Epithelial cell of esophagus (primary cell): ENCODE measurements around the gene PCBP2.

Source experiments
- DNase-seq: peaks from one replicate; pipeline ENCODE4 v3.0.0; 2010; ENCODE audit warnings: low read depth
- H3K4me3 ChIP-seq: 2 replicates; pipeline ENCODE4 v1.5.1; 2011; ENCODE audit warnings: mild to moderate bottlenecking, low read length, control low read depth
- CTCF ChIP-seq: IDR thresholded peaks from 2 replicates; pipeline ENCODE4 v1.5.1; 2011; ENCODE audit warnings: low read depth, mild to moderate bottlenecking, low read length, control low read depth, inconsistent platforms; ENCODE audit not compliant: insufficient read depth; ENCODE audit errors: missing control alignments

Gene PCBP2

GRCh38 chr12:53499266-53500141 lies 47.6 kb downstream of the PCBP2 start, which contains the start of gene MAP3K12:
Gene MAP3K12 (minus strand): TSS chr12:53499458. CDS start chr12:53487391, 12,067 bp downstream.
- TF ChIP-seq CTCF = no peak
- DNase-seq = peak; percentile 51
- H3K4me3 ChIP-seq = peak within 1 kb of the TSS; percentile 73

DNA sequence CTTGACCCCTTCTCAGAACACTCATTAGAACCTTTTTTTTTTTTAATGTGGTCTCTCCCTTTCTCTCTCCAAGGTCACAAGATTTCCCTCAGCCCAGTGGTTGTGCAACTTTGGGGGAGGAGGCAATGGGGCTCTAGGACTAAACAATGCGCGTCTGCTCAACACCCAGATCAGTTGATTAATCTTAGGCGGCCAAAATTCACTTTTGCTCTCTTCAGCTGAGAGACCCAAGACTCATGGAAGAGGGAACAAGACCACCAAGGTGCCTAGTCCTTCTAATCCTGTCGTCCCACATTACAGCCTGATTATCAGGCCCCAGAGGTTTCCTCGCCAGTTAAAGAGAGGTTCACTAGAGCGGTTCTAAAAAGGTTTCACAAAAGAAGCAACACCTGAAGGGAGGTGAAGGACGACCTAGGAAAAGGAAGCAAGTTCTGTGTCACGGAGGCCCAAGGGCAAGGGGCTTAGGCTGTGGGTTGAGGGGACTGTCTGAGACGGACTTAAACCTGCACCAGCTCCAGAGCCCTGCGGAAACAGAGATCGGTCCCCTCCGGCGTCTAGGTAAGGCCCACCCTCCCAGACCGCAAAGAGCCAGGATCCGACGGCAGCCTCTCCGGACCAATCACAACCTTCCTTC lies 48.4 kb downstream of the PCBP2 start:
- no peak for TF ChIP-seq CTCF
- peak overlapping the region; percentile 73 for H3K4me3 ChIP-seq
- DNase-seq = peak; percentile 61

DNA sequence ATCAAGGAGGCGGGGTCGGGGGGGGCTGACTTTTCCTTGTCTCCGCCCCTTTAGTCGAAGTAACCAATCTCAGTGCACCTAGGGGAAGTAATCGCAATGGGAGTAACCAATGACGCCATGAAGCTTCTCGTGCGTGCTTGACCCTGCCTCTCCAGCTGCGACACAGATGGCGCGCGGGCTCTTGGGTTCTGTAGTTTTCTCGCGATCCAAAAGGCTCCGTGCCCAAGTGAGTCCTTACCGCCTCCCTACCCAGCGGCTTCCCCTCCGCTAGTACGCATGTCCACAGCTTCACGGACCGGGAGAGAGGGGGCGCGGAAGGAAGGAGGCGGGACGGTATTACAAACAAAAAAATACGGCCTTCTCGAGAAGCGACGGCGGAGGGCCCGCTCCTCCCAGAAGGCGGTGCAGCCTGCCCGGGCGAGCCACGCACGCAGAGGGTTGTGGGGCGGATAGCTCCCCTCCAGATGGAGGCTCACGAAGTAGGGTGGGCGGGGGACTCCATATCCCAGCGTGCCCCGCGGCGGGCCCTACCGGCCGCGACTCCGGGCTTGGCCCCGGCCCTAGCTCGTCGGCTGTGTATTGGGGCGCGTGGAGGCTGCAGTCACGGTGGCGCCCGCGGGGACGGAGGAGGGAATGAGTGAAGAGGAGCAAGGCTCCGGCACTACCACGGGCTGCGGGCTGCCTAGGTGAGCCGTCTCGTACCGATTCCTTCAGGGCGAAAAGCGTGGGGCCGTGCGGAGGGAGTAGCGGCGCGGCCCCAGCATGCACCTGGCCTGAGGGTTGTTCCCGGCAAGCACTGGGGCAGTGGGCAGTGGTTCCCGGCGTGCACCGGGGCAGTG lies 49.1 kb downstream of the PCBP2 start, which contains the start of gene TARBP2:
TSS of gene TARBP2 (plus strand) at position 508 of the 839 bp plus-strand sequence. CDS start at position 634, 126 bp downstream.
- DNase-seq = peak; percentile 99
- H3K4me3 ChIP-seq = peak within 1 kb of the TSS; percentile 73
- no peak for TF ChIP-seq CTCF

DNA sequence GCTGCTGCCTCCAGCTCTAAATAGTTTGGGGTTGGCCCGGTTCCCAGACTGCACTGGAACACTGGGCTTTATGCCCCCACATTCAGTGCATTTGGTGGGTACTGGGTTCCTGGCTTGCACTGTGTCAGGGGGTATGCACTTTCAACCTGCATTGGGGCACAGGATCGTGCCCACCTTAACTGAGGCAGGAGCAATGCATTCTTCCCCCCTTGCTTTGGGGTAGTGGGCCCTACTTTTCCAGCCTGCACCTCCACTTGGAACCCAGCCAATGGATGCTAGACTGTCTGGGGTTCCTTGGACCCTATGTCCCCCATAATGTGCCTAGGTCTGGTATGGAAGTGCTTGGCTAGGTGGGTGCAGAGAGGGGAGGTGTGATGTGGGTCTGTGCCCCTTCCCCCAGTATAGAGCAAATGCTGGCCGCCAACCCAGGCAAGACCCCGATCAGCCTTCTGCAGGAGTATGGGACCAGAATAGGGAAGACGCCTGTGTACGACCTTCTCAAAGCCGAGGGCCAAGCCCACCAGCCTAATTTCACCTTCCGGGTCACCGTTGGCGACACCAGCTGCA lies 49.8 kb downstream of the PCBP2 start:
- DNase-seq = no peak
- no peak for TF ChIP-seq CTCF
- H3K4me3 ChIP-seq = peak overlapping the region; percentile 73

DNA sequence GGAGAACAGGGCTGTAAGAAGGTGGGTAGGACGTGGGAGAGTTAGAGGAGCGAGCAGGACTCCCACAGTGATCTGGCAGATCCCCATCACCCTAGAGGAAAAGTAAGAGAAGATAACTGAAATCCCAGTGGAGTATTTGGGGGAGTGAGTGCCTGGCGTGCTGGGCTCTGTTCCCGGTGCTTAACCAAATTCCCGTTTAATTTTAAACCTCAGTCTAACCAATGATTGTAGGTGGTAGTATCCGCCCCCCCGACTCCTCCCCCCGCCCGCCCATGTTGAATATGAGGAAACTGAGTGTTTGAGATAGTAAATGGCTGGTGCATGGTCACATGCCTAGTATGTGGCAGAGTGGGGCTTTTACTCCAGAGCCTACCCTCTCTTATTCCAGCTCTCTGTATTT lies 50.4 kb downstream of the PCBP2 start:
- H3K4me3 ChIP-seq = peak overlapping the region; percentile 73
- no peak for DNase-seq
- no peak for TF ChIP-seq CTCF

DNA sequence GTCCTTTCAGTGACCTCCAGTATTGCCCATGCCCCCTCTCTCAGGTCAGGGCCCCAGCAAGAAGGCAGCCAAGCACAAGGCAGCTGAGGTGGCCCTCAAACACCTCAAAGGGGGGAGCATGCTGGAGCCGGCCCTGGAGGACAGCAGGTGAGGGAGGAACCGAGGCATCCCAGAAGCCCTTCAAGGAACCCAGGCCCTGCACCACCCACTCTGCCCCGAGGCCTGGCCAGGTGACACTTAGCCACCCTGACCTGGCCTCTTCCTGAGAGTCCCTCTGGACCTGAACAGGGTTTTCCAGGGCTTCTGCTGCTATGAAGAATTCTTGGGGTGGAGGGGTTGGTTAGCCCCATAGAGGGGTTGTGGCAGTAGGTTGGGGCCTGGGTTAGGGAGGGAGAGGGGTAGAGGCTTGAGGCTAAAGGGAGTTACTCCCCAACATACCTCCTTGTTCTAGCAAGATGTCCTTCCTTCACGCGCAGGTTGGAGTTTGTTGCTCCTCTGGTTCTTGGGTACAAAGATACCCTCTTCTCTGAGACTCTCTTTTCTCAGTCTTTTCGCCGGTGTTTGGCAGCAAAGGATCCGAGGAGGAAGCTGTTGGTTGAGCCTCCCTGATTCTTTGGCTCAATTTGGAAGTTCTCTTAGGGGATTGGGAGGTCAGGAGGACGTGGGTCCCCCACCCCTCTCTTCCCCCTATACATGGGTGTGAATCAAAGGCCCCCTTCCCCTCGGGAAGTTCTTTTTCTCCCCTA lies 51.3 kb downstream of the PCBP2 start:
- TF ChIP-seq CTCF = no peak
- DNase-seq = no peak
- no peak overlapping the region for H3K4me3 ChIP-seq
